HG02623 (cell line): ENCODE results near the gene ITGA2B.
"Not testable (repeated sequence)": the region's sequence is repeated elsewhere in the genome, so short reads cannot be mapped to it uniquely, and the experiment has no call there.

ENCODE experiments used
- ATAC-seq: cut with Tn5 transposase; IDR thresholded peaks from one replicate; pipeline ENCODE4 v1.9.1; 2021; ENCODE audit warnings: moderate library complexity; ENCODE audit not compliant: unreplicated experiment

Gene ITGA2B

DNA sequence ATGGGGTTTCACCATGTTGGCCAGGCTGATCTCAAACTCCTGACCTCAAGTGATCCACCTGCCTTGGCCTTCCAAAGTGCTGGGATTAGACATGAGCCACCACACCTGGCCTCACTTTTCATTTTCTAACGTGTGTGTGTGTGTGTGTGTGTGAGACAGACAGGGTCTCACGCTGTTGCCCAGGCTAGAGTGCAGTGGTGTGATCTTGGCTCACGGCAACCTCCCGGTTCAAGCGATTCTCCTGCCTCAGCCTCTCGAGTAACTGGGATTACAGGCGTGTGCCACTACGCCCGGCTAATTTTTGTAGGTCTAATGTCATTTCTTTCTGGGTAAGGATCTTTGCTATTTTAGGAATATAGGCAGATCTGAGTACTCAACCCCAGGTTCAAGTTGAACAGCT, 4.7 kb upstream of the ITGA2B start:
- not testable (repeated sequence) for ATAC-seq

DNA sequence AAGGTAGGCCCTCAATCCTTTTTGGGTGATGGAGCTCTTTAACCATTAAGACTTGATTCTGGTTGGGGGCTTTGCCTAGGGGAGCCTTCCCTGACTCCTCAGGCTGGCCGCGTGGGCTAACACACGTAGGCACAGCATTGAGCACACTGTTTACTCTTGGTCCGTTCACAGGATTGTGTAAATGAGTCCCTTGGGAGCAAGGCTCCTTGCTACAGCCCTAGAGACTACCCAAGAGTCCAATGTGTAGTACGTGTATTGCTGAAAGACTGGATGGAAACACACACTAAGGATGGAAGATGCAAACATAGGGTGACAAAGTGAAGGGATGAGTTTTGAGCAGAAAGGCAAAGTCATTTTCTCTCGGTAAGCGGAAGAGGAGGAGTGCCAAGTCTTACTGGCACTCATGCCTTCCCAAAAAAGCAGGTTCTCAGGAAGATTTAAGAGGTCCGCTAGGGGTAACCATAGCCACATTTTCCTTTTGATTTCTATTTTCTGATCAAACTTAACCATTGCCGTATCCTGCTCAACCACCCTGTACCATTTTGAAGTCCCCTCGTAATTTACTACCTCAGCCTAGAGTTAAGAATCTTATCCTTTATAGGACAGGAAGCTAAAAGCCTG, 911 bp upstream of the ITGA2B start:
- ATAC-seq, result no peak

- ATAC-seq, result no peak
Observed at GRCh38 chr17:44389723-44390202, 314 bp upstream of the ITGA2B start.

GRCh38 chr17:44387804-44388203, 1.6 kb downstream of the ITGA2B start:
- no peak for ATAC-seq

- no peak for ATAC-seq
Observed at GRCh38 chr17:44386182-44386525, 3.3 kb downstream of the ITGA2B start.

DNA sequence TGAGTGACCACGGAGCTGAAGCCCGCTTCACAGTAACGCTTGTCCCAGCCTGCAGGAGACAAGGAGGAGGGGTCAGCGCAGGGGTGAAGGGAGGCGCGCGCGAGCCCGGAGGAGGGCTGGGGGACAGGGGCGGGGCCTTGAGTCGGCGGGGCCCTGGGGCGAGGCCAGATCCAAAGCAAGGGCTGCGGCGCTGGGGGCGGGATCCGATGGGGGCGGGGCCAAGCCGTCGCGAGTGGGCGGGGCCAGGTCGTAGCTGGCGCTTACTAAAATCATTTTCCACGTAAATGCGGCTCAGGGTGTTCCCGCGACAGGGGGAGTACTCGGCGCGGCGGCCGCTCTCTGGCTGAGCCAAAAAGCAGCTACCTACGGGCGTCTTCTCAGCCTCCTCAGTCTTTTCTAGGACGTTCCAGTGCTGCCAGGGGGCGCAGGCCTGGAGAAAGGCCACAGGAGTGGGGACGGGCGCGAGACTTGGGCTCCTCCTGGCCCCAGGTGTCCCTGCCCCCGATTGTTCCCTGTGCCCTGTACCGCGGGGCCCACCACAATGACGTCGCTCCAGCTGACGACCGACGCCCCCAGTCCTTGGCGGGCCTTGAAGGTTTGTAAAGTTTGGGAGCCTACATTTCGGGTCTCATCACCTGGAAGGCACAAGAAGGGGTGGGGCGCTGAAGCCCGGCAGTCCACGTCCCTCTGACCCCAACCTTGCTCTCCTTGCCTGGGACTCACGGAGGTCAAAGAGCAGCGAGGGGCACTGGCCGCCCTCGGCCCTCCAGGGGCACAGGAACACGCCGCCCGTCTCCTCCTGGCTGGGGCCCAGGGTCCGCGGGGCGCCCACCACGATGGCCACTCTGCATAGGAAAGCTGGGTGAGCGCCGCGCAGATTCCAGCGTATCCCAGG, 3.9 kb downstream of the ITGA2B start:
- ATAC-seq, result no peak

- ATAC-seq, result no peak
Observed at GRCh38 chr17:44384823-44385286, 4.6 kb downstream of the ITGA2B start.

DNA sequence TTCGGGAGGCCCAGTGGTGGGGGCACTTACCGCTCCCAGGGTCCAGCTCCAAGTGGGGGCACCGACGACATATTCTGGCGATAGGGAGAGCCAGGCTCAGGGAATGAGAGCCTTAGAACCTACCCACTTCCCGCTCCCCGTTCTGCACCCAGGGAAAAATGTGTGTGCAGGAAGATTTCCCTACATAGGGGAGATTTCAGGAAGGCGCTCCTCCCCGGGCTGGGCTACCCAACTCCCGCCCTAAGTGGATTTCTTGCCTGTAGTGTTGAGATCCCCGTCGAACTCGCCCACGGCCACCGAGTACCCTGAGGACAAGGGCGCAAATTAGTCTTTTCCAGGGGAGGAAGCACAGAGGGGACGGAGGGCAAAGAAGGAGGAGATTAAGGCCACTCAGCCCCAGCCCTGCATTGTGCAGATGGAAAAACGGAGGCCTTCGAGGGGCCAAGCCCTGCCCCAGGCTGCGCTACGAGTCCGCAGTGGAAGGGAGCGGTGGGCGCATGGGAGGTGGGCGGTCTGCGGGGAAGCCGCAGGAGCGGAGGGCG, 5.1 kb downstream of the ITGA2B start:
- ATAC-seq, result no peak

- ATAC-seq, result no peak
Observed at GRCh38 chr17:44383861-44384260, 5.6 kb downstream of the ITGA2B start.

- ATAC-seq, result no peak
Observed at GRCh38 chr17:44383363-44383762, 6.1 kb downstream of the ITGA2B start.

DNA sequence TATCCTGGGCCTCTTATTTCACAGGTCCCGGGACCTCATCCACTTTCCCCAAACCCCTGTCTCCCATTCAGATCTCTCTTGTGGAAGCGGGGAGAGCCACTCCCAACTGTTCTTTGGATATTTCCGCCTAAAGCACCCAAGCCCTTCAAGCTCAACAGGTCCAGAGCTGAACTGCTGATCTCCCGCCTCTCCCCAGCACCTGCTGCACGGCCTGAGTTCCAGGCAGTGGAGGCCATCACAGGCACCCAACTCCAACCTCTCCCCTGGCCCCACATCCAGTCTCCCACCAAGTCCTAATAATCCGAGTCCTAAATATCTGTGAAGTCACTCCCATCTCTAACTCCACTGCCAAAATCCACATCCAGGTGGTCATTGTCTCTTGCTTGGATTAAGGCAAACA, 6.5 kb downstream of the ITGA2B start:
- ATAC-seq, result no peak

GRCh38 chr17:44381810-44382305, 7.6 kb downstream of the ITGA2B start:
- no peak for ATAC-seq

- no peak for ATAC-seq
Observed at GRCh38 chr17:44380767-44381166, 8.7 kb downstream of the ITGA2B start.

DNA sequence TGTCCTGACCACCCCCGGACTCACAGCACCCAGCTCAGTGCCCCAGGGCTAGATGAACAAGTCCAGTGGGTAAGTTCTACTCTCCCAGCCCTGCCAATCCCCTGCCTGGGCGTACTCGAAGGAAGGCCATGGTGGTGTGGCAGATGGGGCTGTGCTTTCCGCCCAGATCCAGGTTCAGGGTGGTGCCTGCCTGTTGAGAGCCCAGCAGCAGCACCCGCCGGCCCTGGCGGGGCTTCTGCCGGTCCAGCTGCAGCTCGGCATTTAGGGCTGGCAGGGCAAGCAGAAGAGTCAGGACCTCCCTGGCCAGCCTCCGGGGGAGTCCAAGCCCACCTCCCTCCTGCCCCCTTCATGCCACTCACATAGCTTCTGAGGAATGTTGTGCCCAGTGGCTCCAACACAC, 9.6 kb downstream of the ITGA2B start:
- ATAC-seq, result no peak

DNA sequence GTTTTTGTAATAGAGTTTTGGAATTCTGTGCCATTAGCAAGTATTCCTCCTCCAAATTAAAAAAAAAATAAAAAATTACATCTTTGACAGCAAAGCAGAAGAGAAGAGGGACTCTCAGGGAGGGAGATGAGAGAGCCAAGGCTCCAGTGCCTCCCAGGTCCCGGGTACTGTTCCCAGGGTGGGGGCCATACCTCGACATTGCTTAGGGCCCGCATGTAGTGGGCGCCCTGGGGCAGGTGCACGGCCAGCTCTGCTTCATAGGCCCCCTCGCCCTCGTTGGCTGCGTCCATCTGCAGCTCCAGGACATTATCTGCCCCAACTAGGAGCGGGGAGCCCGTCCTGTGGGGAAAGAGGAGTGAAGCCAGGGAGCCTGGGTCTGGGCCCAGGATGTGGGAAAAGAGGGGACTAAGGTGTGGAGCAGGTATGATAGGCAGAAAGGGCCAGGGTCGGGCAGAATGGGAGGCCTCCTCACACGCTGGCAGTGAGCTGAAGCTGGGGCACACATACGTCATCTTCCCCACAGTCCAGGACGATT, 11.2 kb downstream of the ITGA2B start:
- no peak for ATAC-seq

- no peak for ATAC-seq
Observed at GRCh38 chr17:44376779-44377178, 12.7 kb downstream of the ITGA2B start.

GRCh38 chr17:44376124-44376523, 13.3 kb downstream of the ITGA2B start:
- ATAC-seq, result no peak

- no peak for ATAC-seq
Observed at GRCh38 chr17:44375196-44376017, 14.0 kb downstream of the ITGA2B start.

DNA sequence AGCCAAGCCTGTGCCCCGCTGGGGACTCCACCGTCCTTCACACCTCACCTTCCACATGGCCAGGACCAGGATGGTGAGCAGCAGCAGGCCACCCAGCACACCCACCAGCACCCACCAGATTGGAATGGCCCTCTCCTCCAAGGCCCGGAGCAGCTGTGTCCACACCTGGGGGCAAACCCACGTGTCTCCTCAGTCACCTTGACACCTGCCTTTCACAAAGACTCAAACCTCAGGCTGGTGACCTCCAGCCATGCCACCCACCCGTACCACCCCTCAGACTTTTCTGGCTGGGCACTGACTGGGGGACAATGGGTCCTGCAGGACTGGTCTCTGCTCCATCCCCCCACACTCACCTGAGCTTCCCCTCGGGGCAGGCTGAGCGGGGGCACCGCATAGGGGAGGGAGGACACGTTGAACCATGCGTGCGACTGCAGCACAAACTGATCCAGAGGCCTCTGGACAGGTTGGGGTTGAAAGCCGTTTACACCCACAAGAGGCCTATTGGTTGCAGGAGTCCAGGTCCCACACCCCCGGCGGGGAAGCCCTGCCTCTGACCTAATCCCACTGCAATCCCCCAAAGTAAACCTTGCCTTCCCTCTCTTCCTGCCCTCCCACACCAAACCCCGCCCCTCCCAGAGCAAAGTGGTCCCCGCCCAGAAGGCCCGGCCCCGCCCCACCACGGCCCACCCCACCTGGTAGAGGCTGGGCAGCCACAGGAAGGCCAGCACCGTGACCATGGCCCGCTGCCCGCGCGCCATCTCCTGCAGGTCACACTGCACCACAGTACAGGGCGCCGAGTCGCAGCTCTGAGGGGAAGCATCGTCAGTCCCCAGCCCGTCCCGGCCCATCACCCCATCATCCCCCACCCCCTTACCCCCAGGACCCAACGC, 14.9 kb downstream of the ITGA2B start:
- ATAC-seq, result no peak

DNA sequence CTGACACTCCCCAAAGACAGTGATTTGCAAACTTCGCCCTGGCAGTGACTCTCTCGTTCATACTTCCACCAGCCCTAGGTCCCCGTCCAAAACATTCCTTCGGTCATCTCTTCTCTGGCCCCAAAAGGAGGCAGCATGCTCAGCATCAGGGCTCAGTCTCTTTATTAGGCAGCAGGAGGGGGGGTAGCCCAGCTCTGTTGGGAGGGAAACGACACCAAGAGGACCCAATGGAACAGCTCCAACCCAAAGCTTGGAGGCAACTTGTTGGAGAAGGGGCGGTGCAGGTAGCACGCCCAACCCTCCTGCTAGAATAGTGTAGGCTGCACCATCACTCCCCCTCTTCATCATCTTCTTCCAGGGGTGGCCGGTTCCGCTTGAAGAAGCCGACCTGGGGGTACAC, 17.4 kb downstream of the ITGA2B start:
- no peak for ATAC-seq
